Erythroblast (primary cell): ENCODE results near the gene OR8B12.

ENCODE experiments used
- DNase-seq, 2 experiments: peaks; one replicate each; lab custom pipeline; 2025; lab: John Stamatoyannopoulos, UW
- GATA1 ChIP-seq: IDR thresholded peaks from 2 replicates; pipeline ENCODE4 v1.6.1; 2011; ENCODE audit warnings: low read depth, mild to moderate bottlenecking, control low read depth, low read length, moderate library complexity
- POLR2A ChIP-seq: IDR thresholded peaks from 2 replicates; pipeline ENCODE4 v1.6.1; 2011; ENCODE audit warnings: mild to moderate bottlenecking, low read length

Gene OR8B12

DNA sequence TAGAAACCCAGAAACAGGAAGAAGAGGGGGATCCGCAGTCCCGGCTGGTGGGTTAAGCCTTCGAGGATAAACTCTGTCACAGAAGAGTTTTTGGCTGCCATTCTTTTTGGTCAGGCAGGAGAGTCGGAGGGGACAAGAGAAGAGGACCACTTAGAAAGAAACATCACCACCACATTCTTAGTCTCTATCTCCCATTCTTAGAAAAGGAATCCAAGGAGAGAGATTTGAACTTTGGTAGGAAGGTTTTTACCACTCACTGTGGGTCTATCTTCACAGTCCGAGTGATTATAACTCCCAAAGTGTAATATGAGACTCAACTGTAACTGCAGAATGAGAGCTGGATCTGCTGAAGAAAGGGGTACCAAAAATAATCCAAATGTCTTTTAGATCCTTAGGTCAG, at the start of gene OR8B12:
Gene OR8B12, minus strand, starts transcription at position 101 of the 400 bp plus-strand sequence. Its CDS starts 0 bp downstream, at position 101.
- TF ChIP-seq POLR2A (no peak), GATA1 (no peak)
- DNase-seq: no peak

DNA sequence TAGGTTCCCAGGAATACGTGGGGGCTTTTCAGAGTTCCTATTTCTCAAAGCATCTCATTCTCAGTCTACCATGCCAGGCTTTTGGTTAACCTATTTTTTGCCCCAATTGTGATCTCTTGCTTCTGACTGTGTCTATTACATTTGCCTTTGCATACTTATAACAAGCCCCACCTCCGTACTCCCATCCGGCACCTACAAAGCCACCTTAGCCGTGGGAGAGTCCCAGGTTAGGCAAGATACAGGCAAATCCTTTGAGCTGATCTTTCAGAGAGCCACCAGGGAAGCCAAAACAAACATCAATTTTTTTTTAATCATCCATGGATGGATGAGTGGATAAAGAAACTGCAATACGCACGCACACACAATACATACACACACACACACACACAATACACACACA, 49.2 kb upstream of the OR8B12 start:
- no peak for DNase-seq
- TF ChIP-seq POLR2A (no peak), GATA1 (no peak)

DNA sequence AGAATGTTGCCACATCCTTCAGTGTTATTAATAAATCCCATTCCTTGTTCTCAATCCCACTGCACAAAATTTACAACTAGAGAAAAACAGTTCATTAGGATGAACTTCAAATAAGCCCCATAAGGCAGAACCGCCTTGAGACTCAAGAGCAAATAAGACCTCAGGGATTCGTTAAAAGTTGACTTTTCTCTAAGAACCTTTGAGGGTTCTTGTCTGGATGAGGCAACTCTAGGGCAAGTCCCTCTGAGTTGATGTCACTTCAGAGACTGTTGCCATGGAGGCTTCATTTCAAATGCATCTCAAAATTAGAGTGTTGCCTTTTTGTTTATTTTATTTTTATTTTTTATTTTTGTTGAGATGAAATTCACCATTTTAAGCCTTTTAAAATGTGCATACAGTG, 48.0 kb upstream of the OR8B12 start:
- no peak for DNase-seq
- TF ChIP-seq POLR2A (no peak), GATA1 (no peak)

- TF ChIP-seq GATA1 (no peak), POLR2A (no peak)
- peak; percentile 56 to 78 for DNase-seq
Measured at GRCh38 chr11:124586238-124586860, 42.9 kb upstream of the OR8B12 start.

DNA sequence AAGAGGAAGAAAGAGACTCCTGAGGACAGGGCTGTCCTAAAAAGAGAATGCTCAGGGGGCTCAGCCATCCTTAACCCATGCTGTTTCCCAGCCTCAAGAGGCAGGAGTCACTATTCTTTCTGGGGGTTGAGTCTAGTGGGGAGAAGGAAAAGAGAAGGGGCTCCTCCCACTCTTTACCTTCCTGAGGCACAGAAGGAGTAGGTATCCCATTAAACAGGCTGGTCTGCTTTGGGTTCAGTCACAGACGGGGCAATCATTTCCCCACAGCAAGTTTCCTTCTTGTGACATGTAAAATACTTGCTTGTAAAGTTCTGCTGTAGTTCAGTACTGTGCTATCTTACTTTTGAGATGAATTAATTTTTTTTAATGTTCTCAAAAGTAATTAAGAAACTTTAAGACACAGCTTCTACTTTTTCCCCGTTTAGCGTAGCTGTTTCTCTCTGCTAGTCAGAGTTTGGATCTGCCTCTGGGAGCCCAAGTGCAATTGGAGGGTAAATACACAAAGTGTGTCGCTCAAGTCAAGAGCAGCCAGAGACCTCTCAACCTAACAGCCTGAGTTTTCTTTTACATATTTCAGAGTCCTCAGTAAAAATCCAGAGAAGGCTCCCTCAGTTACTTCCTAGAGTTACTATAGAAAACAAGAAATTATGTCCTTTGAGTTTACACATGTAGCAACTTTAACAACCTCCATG, 41.4 kb upstream of the OR8B12 start:
- DNase-seq: no peak
- TF ChIP-seq GATA1 (no peak), POLR2A (no peak)

DNA sequence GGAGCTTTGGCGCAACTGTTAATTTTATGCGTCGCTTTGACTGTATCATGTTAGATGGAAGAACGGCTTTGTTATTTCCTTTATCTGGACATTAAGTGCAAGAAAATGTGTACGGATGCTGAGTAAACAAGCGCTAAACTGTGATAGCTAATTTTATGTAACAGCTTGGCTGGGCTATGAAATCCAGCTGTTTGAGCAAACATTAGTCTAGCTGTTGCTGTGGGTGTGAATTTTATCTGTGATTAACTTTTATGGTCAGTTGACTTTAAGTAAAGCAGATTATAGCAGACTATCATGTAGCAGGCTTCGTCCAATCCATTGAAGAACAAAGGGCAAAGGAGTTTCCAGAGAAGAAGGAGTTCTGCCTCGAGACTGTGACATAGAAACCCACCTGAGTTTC, 40.3 kb upstream of the OR8B12 start:
- TF ChIP-seq GATA1: no peak
- TF ChIP-seq POLR2A: no peak
- DNase-seq: no peak

DNA sequence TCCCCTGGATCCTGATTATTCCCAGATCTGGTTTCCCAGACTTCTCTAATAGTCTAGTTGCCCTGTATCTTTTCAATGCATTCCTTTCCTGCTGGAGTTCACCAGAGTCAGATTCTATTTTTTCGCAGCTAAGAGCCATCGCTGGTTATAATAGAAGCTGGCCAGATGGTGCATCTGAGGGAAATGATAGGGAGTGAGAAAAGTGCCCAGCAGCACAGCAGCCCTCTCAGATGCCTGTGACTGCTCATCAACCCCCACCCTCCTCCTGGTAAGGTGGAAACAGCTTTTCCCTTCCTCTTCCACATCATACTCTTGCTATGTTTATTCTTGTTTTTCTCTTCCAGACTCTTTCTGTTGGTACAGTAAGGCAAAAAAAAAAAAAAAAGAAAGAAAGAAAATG, 39.1 kb upstream of the OR8B12 start:
- no peak for DNase-seq
- TF ChIP-seq POLR2A (no peak), GATA1 (no peak)

- no peak for TF ChIP-seq GATA1
- TF ChIP-seq POLR2A: no peak
Measured at GRCh38 chr11:124581817-124582216, 38.4 kb upstream of the OR8B12 start.

DNA sequence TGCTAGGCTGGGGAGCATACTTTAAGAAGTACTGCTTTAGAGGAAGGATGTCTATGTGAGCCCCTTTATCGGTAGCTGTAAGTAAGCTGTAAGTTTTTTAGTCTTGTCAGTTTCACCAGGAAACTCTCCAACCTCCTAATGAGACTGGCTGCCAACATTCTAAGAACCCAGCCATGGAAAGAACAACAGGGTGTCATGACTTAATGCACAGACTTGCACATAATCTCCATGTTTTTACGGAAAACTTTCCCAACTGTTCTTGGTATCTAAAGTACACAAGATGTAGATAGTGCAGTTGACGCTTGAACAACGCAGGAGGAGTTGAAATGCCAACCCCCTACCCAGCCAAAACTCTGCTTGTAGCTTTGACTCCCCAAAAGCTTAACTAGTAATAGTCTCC, 35.3 kb upstream of the OR8B12 start:
- DNase-seq: no peak
- TF ChIP-seq POLR2A: no peak
- TF ChIP-seq GATA1: no peak

More at GRCh38 chr11:124581817-124582216, 38.4 kb upstream of the OR8B12 start:
- DNase-seq: no peak

- DNase-seq: no peak
- TF ChIP-seq POLR2A (no peak), GATA1 (no peak)
Measured at GRCh38 chr11:124577716-124578427, 34.4 kb upstream of the OR8B12 start.

GRCh38 chr11:124570160-124570559, 26.7 kb upstream of the OR8B12 start:
- TF ChIP-seq GATA1: no peak
- TF ChIP-seq POLR2A: no peak
- no peak for DNase-seq

DNA sequence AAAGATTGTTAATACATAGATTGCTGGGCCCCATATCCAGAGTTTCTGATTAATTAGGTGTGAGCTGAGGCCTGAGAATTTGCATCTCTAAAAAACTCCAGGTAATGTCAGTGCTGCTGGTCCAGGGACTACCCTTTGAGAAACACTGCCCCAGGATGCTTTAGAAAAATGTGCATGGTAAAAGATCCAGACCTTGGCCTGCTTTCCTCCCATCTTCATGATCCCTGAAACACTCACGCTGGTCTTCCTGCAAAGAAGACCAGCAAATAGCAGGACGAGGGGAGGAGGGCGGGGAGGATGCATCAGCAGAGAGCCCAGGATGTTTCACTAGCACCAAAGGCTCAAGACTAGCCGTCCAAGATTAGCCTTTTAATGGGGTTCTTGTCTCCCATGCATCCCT, 26.2 kb upstream of the OR8B12 start, which contains the start of gene OR8A1:
Gene OR8A1, plus strand, starts transcription at position 301 of the 400 bp plus-strand sequence. CDS start 123 bp downstream, outside the sequence.
- no peak for DNase-seq

DNA sequence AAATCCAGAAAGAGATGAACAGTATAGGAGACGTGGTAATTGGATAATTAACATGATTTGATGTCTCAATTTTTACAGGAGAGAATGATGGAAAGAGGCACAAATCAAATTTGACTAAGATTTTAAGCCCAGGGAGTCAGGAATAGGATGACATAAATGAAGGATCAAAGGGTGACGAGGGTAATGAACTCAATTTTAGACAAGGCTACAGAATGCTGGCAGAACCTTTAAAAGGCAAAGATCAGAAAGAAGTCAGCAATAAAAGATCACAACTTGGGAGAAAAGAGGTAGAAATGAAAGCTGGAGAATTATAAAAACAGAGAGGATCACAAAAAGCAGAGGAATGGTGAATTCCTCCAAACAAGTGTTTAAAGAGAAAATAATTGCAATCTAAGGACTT, 13.4 kb upstream of the OR8B12 start:
- TF ChIP-seq POLR2A (no peak), GATA1 (no peak)
- no peak for DNase-seq

More for the DNA sequence above, 26.2 kb upstream of the OR8B12 start, which contains the start of gene OR8A1:
- no peak for TF ChIP-seq GATA1
- TF ChIP-seq POLR2A: no peak

DNA sequence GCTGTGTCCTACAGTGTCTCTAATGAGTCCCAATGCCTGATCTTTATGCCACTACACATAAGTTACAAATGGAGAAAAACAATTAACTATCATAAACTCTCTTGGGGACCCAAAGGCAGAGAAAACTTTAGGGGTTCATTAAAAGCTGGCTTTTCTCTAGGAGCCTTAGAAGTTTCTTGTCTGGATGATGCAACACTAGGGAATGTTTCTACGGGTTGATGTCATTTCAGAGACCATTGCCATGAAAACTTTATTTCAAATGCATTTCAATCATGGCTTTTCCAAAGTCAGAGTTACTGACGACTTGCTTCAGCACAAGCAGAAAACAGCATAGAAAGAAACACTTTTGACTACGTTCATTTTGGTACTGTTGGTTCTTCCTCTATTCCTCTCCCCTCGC, 8.5 kb upstream of the OR8B12 start:
- DNase-seq: no peak
- TF ChIP-seq GATA1: no peak
